ENCODE results near the gene MBNL1.

DNA sequence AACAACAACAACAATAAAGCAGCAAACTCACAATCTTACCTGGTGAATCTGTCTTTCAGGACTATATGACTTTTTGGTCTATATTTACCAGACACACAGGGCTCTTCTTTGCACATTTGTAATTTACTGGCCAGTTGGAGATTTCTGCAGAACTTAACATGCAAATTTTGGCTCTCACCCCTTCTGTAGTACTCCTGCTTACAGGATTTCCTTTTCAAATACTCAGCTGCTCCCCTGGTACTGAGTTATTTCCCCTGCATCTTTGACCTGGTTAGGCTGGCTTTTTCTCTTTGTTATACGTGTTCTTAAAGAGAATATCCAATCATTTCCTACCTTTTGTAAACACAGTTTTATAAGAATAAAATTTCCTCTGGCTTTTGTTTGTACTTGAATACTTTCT, 228.0 kb downstream of the MBNL1 start:
- TF ChIP-seq EZH2 (IDR thresholded peaks at IDR 0.05) = no peak
- TF ChIP-seq POLR2AphosphoS5 (IDR thresholded peaks at IDR 0.05; ENCODE audit: borderline replicate concordance, low read depth, low read length) = no peak
